SH-SY5Y (cell line): ENCODE measurements around the gene CPXM2.

ENCODE experiments used
- GATA2 ChIP-seq: IDR thresholded peaks from 2 replicates; pipeline ENCODE4 v1.6.1; 2011; ENCODE audit warnings: mild to moderate bottlenecking, low read depth, low read length
- GATA3 ChIP-seq: IDR thresholded peaks from 2 replicates; pipeline ENCODE4 v1.6.1; 2011; ENCODE audit warnings: low read depth, mild to moderate bottlenecking, low read length, moderate library complexity

DNA sequence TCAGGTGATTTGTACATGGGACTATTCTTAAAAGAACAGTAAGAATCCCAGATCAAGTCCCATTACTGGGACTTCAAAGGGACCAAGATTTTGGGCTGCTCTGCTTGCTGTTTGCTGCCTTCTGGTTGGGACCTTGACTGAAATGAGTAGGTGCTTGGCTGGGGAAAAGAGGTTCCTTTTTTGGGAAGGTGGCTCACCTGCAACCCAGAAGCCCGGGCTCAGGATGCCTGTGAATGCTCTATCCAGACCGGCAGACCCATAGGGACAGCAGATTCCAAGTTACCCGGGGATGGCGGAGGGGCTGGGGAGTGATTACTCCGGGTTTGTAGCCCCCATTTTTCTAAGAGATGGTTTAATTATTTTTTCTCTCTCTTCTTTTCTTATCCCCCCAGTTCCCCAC lies 104.0 kb downstream of the CPXM2 start:
- TF ChIP-seq GATA2 (no peak), GATA3 (no peak)
